WERI-Rb-1 (cell line): ENCODE results near the gene LAPTM5.

Experiments used
- DNase-seq: peaks from one replicate; pipeline ENCODE4 v3.0.0-alpha.2; 2020
- H3K27ac ChIP-seq: fragments of 250-450 bp; sonication (Bioruptor Pico); 2 replicates; pipeline ENCODE4 v1.5.1; 2020; ENCODE audit warnings: mild to moderate bottlenecking, moderate library complexity
- H3K27me3 ChIP-seq: fragments of 250-450 bp; sonication (Bioruptor Pico); 2 replicates; pipeline ENCODE4 v1.5.1; 2021; ENCODE audit warnings: mild to moderate bottlenecking, low read depth, moderate library complexity; ENCODE audit not compliant: insufficient read depth, severe bottlenecking
- H3K36me3 ChIP-seq: fragments of 250-450 bp; sonication (Bioruptor Pico); 2 replicates; pipeline ENCODE4 v1.5.1; 2020; ENCODE audit warnings: mild to moderate bottlenecking, moderate library complexity
- H3K4me3 ChIP-seq: 2 replicates; pipeline ENCODE4 v1.5.1; 2011; ENCODE audit warnings: low read depth, mild to moderate bottlenecking, control low read depth, low read length
- H3K9me3 ChIP-seq: fragments of 250-450 bp; sonication (Bioruptor Pico); 2 replicates; pipeline ENCODE4 v1.5.1; 2021; ENCODE audit warnings: mild to moderate bottlenecking, moderate library complexity; ENCODE audit not compliant: severe bottlenecking
- TF ChIP-seq, protein P1 (sequence below): IDR thresholded peaks from 2 replicates; pipeline ENCODE4 v1.5.1; 2011; ENCODE audit warnings: low read depth, mild to moderate bottlenecking, control low read depth, inconsistent platforms, low read length

LAPTM5 gene, protein sequence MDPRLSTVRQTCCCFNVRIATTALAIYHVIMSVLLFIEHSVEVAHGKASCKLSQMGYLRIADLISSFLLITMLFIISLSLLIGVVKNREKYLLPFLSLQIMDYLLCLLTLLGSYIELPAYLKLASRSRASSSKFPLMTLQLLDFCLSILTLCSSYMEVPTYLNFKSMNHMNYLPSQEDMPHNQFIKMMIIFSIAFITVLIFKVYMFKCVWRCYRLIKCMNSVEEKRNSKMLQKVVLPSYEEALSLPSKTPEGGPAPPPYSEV

DNA sequence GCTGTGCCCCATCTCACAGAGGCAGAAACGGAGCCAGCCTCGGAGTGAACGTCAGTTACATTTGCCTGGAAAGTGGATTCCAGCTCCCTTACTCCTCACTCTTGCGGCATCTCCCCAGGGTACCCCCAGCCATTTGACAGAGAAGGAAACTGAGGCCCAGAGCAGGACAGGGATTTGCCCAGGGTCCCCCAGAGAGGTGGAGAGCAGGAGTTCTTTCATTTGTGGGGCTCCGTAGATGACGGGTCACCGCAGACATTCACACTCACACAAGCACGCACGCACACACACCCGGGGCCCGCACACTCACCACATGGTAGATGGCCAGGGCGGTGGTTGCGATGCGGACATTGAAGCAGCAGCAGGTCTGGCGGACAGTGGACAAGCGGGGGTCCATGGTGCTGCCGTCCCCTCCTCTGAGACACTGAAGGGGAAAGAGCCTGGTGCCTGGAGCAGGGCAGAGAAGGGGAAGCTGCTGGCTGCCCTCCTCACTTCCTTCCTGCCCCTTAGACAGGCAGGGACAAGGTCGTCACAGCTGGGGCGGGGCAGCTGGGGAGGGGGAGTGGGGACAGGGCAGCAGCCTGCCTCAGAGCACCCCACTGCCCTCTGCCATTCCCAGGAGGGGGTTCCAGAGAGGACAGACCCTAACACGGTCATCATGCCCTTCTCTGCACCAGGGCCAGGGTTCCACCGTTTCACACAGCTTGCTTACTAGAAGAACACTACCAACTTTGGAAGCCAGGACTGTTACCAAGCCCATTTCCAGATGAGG lies at the start of gene LAPTM5:
LAPTM5 (minus strand) TSS at position 423 of the 769 bp plus-strand sequence; CDS start at position 394, 29 bp downstream.
- H3K9me3 ChIP-seq, result no peaks in the 10 kb centered on the region
- H3K27me3 ChIP-seq, result no peaks in the 10 kb centered on the region
- TF ChIP-seq, protein P1, sequence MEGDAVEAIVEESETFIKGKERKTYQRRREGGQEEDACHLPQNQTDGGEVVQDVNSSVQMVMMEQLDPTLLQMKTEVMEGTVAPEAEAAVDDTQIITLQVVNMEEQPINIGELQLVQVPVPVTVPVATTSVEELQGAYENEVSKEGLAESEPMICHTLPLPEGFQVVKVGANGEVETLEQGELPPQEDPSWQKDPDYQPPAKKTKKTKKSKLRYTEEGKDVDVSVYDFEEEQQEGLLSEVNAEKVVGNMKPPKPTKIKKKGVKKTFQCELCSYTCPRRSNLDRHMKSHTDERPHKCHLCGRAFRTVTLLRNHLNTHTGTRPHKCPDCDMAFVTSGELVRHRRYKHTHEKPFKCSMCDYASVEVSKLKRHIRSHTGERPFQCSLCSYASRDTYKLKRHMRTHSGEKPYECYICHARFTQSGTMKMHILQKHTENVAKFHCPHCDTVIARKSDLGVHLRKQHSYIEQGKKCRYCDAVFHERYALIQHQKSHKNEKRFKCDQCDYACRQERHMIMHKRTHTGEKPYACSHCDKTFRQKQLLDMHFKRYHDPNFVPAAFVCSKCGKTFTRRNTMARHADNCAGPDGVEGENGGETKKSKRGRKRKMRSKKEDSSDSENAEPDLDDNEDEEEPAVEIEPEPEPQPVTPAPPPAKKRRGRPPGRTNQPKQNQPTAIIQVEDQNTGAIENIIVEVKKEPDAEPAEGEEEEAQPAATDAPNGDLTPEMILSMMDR, result no peak
- no peak for DNase-seq
- H3K4me3 ChIP-seq, result no peak within 1 kb of the TSS
- H3K27ac ChIP-seq, result no peak within 1 kb of the TSS
- H3K36me3 ChIP-seq, result no peaks in the 10 kb centered on the region

DNA sequence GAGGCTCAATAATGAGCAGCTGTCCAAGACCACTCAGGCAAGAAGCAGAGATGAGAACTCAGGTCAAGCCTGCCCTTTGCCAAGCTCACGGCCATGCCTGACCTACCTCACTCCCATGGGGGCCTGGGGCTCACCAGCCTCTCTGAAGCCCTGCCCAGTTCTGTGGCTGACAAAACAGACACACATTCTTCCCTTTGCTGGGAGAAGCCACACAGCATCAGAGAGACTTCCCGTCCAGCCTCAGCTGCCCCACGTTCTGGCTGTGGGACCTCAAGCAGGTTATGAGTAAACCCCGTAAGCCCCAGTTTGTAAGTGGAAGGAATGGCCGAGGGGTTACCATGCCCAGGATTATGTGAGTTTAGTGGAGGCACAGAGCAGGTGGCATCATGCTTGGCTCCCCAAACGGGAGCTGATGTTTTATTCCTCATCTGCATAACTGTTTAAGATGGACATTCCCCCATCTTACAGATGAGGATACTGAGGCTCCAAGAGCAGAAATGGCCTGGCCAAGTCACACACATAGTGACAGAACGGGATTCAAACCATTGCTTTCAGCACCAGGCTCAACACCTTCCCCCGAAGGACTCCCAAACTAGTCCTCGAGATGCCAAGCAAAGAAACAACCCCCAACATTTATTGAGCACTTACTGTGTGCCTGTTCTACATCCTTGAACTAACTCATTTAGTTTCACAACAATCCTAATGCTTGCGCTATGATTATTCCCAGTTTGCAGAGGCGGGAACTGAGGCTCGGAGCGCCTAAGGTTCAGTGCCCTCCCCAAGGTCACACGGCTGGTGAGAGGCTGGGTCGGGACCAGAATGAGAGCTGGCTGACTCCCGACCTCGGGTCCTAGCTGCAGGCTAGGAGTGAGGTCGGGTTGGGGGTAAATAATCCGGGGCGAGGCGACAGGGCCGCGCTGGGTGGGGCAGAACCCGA lies 49.1 kb upstream of the LAPTM5 start:
- Histone ChIP-seq H3K36me3 (no peaks in the 10 kb centered on the region), H3K27ac (no peak overlapping the region), H3K4me3 (no peak overlapping the region), H3K27me3 (no peaks in the 10 kb centered on the region), H3K9me3 (no peaks in the 10 kb centered on the region)
- no peak for DNase-seq
- TF ChIP-seq, protein P1, result no peak

DNA sequence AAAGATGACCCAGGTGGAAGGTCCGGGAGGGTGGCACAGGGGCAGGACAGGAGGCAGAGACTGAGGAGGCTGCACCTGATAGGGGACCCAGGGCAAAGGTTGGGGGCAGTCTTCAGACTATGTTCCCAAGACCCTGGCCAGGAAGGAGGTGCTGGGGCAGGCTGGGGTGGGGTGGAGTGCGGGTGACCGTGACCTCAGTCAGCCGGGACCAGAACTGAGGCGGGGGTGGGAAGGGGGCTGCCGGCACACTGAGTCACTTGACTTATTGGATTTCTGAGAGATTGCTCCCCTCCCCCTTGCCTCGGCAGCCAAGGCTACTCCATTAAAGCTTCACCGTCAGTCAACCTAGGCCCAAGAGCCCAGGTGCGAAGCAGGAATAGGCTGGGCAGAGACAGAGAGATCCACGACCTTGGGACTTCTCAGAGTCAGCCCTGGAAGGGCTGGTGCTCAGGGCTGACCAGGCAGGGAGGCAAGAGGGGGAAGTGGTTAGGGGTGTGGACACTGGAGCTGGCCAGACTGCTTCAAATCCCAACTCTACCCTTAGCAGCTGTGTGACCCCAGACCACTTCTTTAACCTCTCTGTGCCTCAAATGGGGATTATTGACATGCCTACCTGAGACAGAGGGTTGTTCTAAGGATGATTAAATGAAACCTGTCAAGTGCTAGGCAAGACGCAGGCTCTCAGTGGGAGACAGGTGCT lies 47.9 kb upstream of the LAPTM5 start:
- H3K4me3 ChIP-seq, result no peak overlapping the region

DNA sequence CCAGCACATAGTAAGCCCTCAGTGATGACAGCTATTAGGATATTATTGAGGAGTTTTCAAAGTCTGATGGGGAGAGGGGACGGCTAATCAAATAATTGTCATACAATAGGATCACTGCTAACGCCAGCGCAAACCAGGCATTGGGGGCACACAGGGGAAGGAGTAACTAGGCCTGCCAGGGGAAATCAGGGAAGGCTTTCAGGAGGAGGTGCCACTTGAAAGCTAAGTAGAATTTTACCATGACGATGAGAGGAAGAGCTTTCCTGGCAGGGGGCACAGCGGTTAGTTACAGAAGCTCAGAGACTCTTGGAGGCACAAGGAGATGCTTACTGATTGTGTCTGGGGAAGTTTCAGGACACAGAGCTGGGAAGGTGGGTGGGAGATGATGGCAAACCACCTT lies 47.2 kb upstream of the LAPTM5 start:
- no peaks in the 10 kb centered on the region for H3K9me3 ChIP-seq
- DNase-seq, result no peak
- no peak overlapping the region for H3K27ac ChIP-seq
- no peaks in the 10 kb centered on the region for H3K27me3 ChIP-seq
- H3K4me3 ChIP-seq, result no peak overlapping the region
- no peaks in the 10 kb centered on the region for H3K36me3 ChIP-seq
- TF ChIP-seq, protein P1, result no peak

More for the DNA sequence above, 47.9 kb upstream of the LAPTM5 start:
- Histone ChIP-seq H3K27ac (no peak overlapping the region), H3K27me3 (no peaks in the 10 kb centered on the region), H3K36me3 (no peaks in the 10 kb centered on the region), H3K9me3 (no peaks in the 10 kb centered on the region)
- DNase-seq, result no peak
- TF ChIP-seq, protein P1, result no peak

DNA sequence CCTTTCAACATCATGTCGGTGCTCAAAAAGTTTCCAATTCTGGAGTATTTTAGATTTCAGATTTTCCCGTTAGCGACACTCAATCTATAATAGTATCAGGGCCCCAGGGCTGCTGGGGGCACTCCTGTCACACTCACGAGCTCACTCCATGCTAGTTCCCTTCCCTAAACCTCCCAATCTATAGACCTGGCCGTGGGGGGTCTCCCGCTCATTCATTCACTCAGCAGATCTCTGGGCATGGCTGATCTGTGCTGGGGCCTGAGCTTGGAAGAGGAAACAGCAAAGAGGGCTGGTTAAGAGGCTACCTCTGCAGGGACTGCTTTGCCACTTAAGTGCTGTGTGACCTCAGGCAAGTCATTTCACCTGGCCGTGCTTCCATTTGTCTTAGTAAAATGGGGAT lies 46.8 kb upstream of the LAPTM5 start:
- Histone ChIP-seq H3K36me3 (no peaks in the 10 kb centered on the region), H3K9me3 (no peaks in the 10 kb centered on the region), H3K4me3 (no peak overlapping the region), H3K27me3 (no peaks in the 10 kb centered on the region), H3K27ac (no peak overlapping the region)
- TF ChIP-seq, protein P1, result no peak
- no peak for DNase-seq
